Panc1 (cell line): ENCODE measurements around the gene MRPL18. TPM values are rescaled to one million over a fixed set of nuclear protein-coding genes. Genes with fewer than 3 reads are reported as not detected.

Experiments
- ATAC-seq: fragments of 200-7000 bp; cut with Tn5 transposase; 2 replicates; pipeline ENCODE4 v1.9.1; 2020; ENCODE audit warnings: mild to moderate bottlenecking, moderate library complexity
- BruUV-seq: library from RNA; stranded (reverse); fragments of 400-500 nt; replicated peaks from 2 replicates; lab custom pipeline; 2021; lab: Mats Ljungman, UMichigan
- CTCF ChIA-PET: fragments of 300-600 bp; sonication (Branson Sonifier 250); formaldehyde crosslinking; loops from one replicate; lab custom pipeline; 2022; ENCODE audit warnings: antibody characterized with exemption; lab: Charles Lee
- POLR2A ChIA-PET: fragments of 300-600 bp; sonication (Branson Sonifier 250); formaldehyde crosslinking; loops from one replicate; lab custom pipeline; 2022; ENCODE audit warnings: antibody characterized with exemption; lab: Charles Lee
- DNase-seq: peaks from one replicate; pipeline ENCODE4 v3.0.0-alpha.2; 2010; ENCODE audit warnings: low read depth, low spot score
- H3K27ac ChIP-seq: 2 replicates; pipeline ENCODE4 v1.5.1; 2011; ENCODE audit warnings: mild to moderate bottlenecking, low read length, inconsistent platforms
- H3K27me3 ChIP-seq: fragments of 200-500 bp; sonication (Bioruptor generic); 2 replicates; pipeline ENCODE4 v1.6.0; 2014; ENCODE audit warnings: low read length, inconsistent platforms; ENCODE audit not compliant: control insufficient read depth, insufficient read depth
- H3K36me3 ChIP-seq: fragments of 200-500 bp; sonication (Bioruptor generic); 2 replicates; pipeline ENCODE4 v1.5.1; 2014; ENCODE audit warnings: inconsistent platforms, mild to moderate bottlenecking, low read length, moderate library complexity; ENCODE audit not compliant: control insufficient read depth, insufficient read depth
- H3K4me1 ChIP-seq: 2 replicates; pipeline ENCODE4 v1.5.1; 2011; ENCODE audit warnings: inconsistent platforms, mild to moderate bottlenecking, low read length, moderate library complexity; ENCODE audit not compliant: control insufficient read depth, insufficient read depth
- H3K4me3 ChIP-seq, 2 experiments: 2 replicates each; pipeline ENCODE4 v1.5.1; 2011 to 2012; ENCODE audit warnings: low read depth in 2 of 2, low read length in 2 of 2, mild to moderate bottlenecking in 2 of 2, inconsistent platforms in 1 of 2, moderate library complexity in 1 of 2
- H3K9me3 ChIP-seq: fragments of 200-500 bp; sonication (Bioruptor generic); 2 replicates; pipeline ENCODE4 v1.5.1; 2014; ENCODE audit warnings: low read depth, mild to moderate bottlenecking, inconsistent platforms, low read length, moderate library complexity; ENCODE audit not compliant: control insufficient read depth, insufficient read depth
- CTCF ChIP-seq: fragments of 450-650 bp; IDR thresholded peaks from 2 replicates; pipeline ENCODE4 v1.5.1; 2017; ENCODE audit warnings: mild to moderate bottlenecking
- POLR2AphosphoS5 ChIP-seq: IDR thresholded peaks from 2 replicates; pipeline ENCODE4 v1.6.1; 2012; ENCODE audit warnings: mild to moderate bottlenecking, low read depth, low read length, moderate library complexity
- REST ChIP-seq, 2 experiments: IDR thresholded peaks; 2 replicates each; pipeline ENCODE4 v1.6.1; 2011 to 2012; ENCODE audit warnings: low read depth in 2 of 2, control low read depth in 1 of 2, low read length in 1 of 2, mild to moderate bottlenecking in 1 of 2, moderate library complexity in 1 of 2; ENCODE audit not compliant: insufficient read depth in 1 of 2
- SIN3A ChIP-seq: IDR thresholded peaks from 2 replicates; pipeline ENCODE4 v1.6.1; 2012; ENCODE audit warnings: low read depth, mild to moderate bottlenecking, low read length, moderate library complexity, borderline replicate concordance; ENCODE audit not compliant: insufficient read depth
- TCF7L2 ChIP-seq: IDR thresholded peaks from 2 replicates; pipeline ENCODE4 v1.6.1; 2011; ENCODE audit warnings: mild to moderate bottlenecking, low read depth, low read length, inconsistent platforms
- in situ Hi-C: cut with HindIII; loops from 2 replicates; pipeline ENCODE4 v1.10.0; 2016; ENCODE audit warnings: low sequenced_read_pairs, low pct_unique_long_range_greater_than_20kb
- intact Hi-C: fragments of 100-400 bp; cut with micrococcal nuclease; formaldehyde crosslinking; loops from one replicate; pipeline ENCODE4 v1.10.0; 2022; ENCODE audit not compliant: unreplicated experiment
- total RNA-seq: library from RNA; stranded (reverse); gene quantifications from one replicate; pipeline ENCODE4 v1.2.1, GENCODE V29; 2021; ENCODE audit not compliant: unreplicated experiment

The MRPL18 gene
- total RNA-seq, 1 experiment from 2014 or later, result 98.4 TPM

- CTCF ChIA-PET, result no interaction called here
- intact Hi-C loops (no loop called here), in situ Hi-C loops (no loop called here)
- no peak overlapping the region for H3K27ac ChIP-seq
- no peaks in the 10 kb centered on the region for H3K27me3 ChIP-seq
- H3K36me3 ChIP-seq, result peaks cover 64% of the 10 kb centered on the region
- H3K4me3 ChIP-seq, result no peak overlapping the region
- no peak for TF ChIP-seq TCF7L2
- no peak for TF ChIP-seq CTCF
- TF ChIP-seq REST (IDR thresholded peaks at IDR 0.05; ENCODE audit: insufficient read depth in 1 of 2, low read depth in 2 of 2, low read length in 1 of 2), result no peak
- no peak for TF ChIP-seq SIN3A
- TF ChIP-seq POLR2AphosphoS5, result no peak
- ATAC-seq (no peak), DNase-seq (no peak)
- BruUV-seq, result no TSS peak
- POLR2A ChIA-PET, result no interaction called here
- no peaks in the 10 kb centered on the region for H3K4me1 ChIP-seq
- no peaks in the 10 kb centered on the region for H3K9me3 ChIP-seq
Measured at GRCh38 chr6:159751448-159751847, 38.8 kb upstream of the MRPL18 start.

GRCh38 chr6:159753081-159753872 is 37.0 kb upstream of the MRPL18 start:
- CTCF ChIA-PET, result no interaction called here
- no peak for DNase-seq
- peaks cover 51% of the 10 kb centered on the region for H3K36me3 ChIP-seq
- intact Hi-C loops (no loop called here), in situ Hi-C loops (no loop called here)
- H3K27me3 ChIP-seq, result no peaks in the 10 kb centered on the region
- H3K27ac ChIP-seq, result no peak overlapping the region
- TF ChIP-seq CTCF, result no peak
- H3K9me3 ChIP-seq, result no peaks in the 10 kb centered on the region
- BruUV-seq, result no TSS peak
- H3K4me3 ChIP-seq, result no peak overlapping the region
- ATAC-seq, result no peak
- H3K4me1 ChIP-seq, result no peaks in the 10 kb centered on the region
- POLR2A ChIA-PET, result no interaction called here
